ENCODE measurements around the gene CHD2.

- TF ChIP-seq EZH2 (IDR thresholded peaks at IDR 0.05; ENCODE audit: insufficient read depth, poor library complexity, severe bottlenecking) (no peak), EZH2phosphoT487 (IDR thresholded peaks at IDR 0.05; ENCODE audit: insufficient read depth, low read depth) (no peak)
Measured at GRCh38 chr15:92870010-92870591, 30.0 kb upstream of the CHD2 start.

All from GM23248 (cell line).